ENCODE results near the gene LCN10.

The LCN10 gene

GRCh38 chr9:136689108-136689460, 53.7 kb downstream of the LCN10 start:
- no peak overlapping the region for H3K4me3 ChIP-seq (ENCODE audit: low read depth, low read length)
- no peak for DNase-seq (ENCODE audit: low read depth)
- TF ChIP-seq CTCF (IDR thresholded peaks at IDR 0.05; ENCODE audit: insufficient read depth, low read depth, low read length, missing control alignments), result no peak

GRCh38 chr9:136688274-136689107, 54.2 kb downstream of the LCN10 start:
- TF ChIP-seq CTCF (IDR thresholded peaks at IDR 0.05; ENCODE audit: insufficient read depth, low read depth, low read length, missing control alignments), result no peak
- peak; percentile 67 for DNase-seq (ENCODE audit: low read depth)
- peak overlapping the region; percentile 42; the same call in 1 of the 2 replicates for H3K4me3 ChIP-seq (ENCODE audit: low read depth, low read length)

Measured in GM12865 (cell line).